HG02884 (cell line): ENCODE measurements around the gene UMAD1.
A peak's percentile ranks its signal among the peaks of the same experiment; 100 is the strongest.
"Not testable (repeated sequence)": the region's sequence is repeated elsewhere in the genome, so short reads cannot be mapped to it uniquely, and the experiment has no call there.

Source experiments
- ATAC-seq: cut with Tn5 transposase; IDR thresholded peaks from one replicate; pipeline ENCODE4 v1.9.1; 2021; ENCODE audit warnings: mild to moderate bottlenecking, moderate library complexity; ENCODE audit not compliant: unreplicated experiment

UMAD1 gene

GRCh38 chr7:7820409-7820808, 179.9 kb downstream of the UMAD1 start:
- ATAC-seq = no peak

- peak; percentile 53 for ATAC-seq
Observed at GRCh38 chr7:7820939-7821338, 180.4 kb downstream of the UMAD1 start.

- no peak for ATAC-seq
Observed at GRCh38 chr7:7821517-7821916, 181.0 kb downstream of the UMAD1 start.

- ATAC-seq = not testable (repeated sequence)
Observed at GRCh38 chr7:7825294-7825693, 184.7 kb downstream of the UMAD1 start.

- no peak for ATAC-seq
Observed at GRCh38 chr7:7829667-7830066, 189.1 kb downstream of the UMAD1 start.

GRCh38 chr7:7830122-7830878, 189.7 kb downstream of the UMAD1 start:
- ATAC-seq = no peak

- ATAC-seq = no peak
Observed at GRCh38 chr7:7832518-7832917, 192.0 kb downstream of the UMAD1 start.

- no peak for ATAC-seq
Observed at GRCh38 chr7:7834761-7835160, 194.2 kb downstream of the UMAD1 start.

GRCh38 chr7:7841027-7841426, 200.5 kb downstream of the UMAD1 start:
- no peak for ATAC-seq

- no peak for ATAC-seq
Observed at GRCh38 chr7:7843240-7843639, 202.7 kb downstream of the UMAD1 start.

- no peak for ATAC-seq
Observed at GRCh38 chr7:7843972-7844371, 203.4 kb downstream of the UMAD1 start.

GRCh38 chr7:7848246-7848645, 207.7 kb downstream of the UMAD1 start:
- no peak for ATAC-seq

GRCh38 chr7:7848892-7849291, 208.3 kb downstream of the UMAD1 start:
- ATAC-seq = no peak

GRCh38 chr7:7850150-7850549, 209.6 kb downstream of the UMAD1 start:
- ATAC-seq = no peak

GRCh38 chr7:7851381-7851780, 210.8 kb downstream of the UMAD1 start:
- no peak for ATAC-seq

- ATAC-seq = no peak
Observed at GRCh38 chr7:7851991-7852390, 211.4 kb downstream of the UMAD1 start.

GRCh38 chr7:7857143-7857583, 216.6 kb downstream of the UMAD1 start:
- ATAC-seq = no peak

- ATAC-seq = no peak
Observed at GRCh38 chr7:7858559-7858958, 218.0 kb downstream of the UMAD1 start.

GRCh38 chr7:7859411-7859810, 218.9 kb downstream of the UMAD1 start:
- ATAC-seq = no peak

GRCh38 chr7:7861211-7861633, 220.7 kb downstream of the UMAD1 start:
- ATAC-seq = no peak

GRCh38 chr7:7862393-7862792, 221.8 kb downstream of the UMAD1 start:
- no peak for ATAC-seq

GRCh38 chr7:7867846-7868571, 227.5 kb downstream of the UMAD1 start:
- ATAC-seq = no peak
